Left lobe of liver (tissue), 2 donors: ENCODE results near the gene RNF7. TPM values are rescaled to one million over a fixed set of nuclear protein-coding genes. Genes with fewer than 3 reads are reported as not detected.
"Not testable (repeated sequence)": the region's sequence is repeated elsewhere in the genome, so short reads cannot be mapped to it uniquely, and the experiment has no call there.

ENCODE experiments used
- ATAC-seq: fragments of 200-7000 bp; cut with Tn5 transposase; one replicate; pipeline ENCODE4 v1.9.1; 2020; ENCODE audit warnings: mild to moderate bottlenecking, moderate library complexity
- DNase-seq: peaks from one replicate; pipeline ENCODE4 v3.0.0-alpha.2; 2020; ENCODE audit warnings: low spot score
- total RNA-seq: library from RNA; stranded (reverse); gene quantifications from one replicate; pipeline ENCODE4 v1.2.1, GENCODE V29; 2021
- donor health status: DM: no; HTN: no; CAD: no; lungs with moderate emphysema.
- donor health status: DM: no; HTN: yes; CAD: no.

The RNF7 gene
- 33.0 TPM for total RNA-seq

DNA sequence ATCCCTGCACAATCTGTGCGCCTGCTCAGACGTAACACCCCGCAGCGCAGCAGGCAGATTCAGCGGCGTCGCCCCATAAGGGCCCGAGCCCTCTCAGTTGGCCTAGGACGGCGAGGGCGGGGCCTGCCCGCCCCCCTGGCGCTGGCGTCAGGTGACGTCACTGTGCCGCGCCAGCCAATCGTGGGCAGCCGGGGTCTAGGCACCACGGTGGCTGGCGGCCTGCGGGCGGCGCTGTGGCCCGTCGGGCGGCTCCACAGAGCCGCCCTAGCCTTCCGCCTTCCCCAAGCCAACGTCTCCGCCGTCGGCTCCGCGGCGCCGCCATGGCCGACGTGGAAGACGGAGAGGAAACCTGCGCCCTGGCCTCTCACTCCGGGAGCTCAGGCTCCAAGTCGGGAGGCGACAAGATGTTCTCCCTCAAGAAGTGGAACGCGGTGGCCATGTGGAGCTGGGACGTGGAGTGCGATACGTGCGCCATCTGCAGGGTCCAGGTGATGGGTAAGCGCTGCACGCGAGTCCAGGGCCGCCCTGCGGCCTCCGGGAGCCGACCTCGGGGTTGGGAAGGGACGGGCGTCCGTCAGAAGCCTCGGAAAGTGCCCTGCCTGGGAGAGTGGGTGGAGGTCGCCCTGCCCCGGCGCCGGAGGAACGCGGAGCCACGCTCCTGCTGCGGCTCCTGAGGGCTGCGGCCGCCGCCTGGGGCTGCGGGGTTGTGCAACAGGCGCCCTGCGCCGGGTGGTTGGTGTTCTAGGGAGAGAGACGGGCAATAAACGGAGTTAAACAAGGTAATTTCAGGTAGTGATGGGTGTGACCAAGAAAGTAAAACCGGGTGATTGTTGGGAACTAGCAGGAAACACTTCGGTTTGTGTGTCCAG, at the start of gene RNF7:
Gene RNF7 (plus strand): TSS at position 277 of the 869 bp plus-strand sequence. CDS start 44 bp downstream, at position 321.
- ATAC-seq (peak; percentile 95), DNase-seq (peak; percentile 97)

DNA sequence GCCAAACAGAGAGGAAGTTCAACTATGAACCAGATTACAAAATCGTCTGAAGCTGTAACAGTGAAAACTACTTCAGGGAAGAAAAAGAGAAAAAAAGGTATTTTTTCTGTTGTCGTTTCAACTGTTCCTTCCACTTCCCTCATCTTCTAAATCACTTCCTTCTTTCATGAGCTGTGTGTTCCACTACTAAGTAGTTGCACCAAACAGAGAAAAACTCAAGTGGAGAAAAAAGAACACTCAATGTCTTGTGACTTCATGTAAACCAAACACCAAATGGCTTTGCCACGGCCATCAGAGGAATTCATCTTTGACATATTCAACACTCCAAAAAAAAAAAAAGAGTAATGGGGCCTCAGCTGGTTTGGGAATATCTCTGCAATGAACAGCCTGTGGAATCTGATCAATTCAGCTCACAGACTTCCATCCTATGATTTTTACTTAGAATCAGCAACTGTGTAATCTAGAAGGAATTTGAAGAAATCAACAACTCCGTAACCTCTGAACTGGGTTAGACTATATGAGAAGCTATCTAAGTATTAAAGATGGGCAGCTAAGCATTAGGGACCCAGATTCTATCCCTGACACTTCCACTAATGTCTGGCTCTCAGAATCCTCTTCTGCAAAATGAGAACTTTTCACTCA, 47.5 kb upstream of the RNF7 start:
- ATAC-seq = no peak
- no peak for DNase-seq

DNA sequence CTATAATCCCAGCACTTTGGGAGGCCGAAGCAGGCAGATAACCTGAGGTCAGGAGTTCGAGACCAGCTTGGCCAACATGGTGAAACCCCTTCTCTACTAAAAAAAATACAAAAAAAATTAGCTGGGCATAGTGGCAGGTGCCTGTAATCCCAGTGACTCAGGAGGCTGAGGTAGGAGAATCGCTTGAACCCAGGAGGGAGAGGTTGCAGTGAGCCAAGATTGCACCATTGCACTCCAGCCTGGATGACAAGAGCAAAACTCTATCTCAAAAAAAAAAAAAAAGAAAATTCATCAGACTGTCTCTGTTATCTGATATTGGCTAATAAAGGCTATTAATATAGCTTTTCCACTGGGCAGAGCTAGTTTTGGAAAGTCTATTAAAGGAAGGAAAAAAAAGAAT, 46.6 kb upstream of the RNF7 start:
- not testable (repeated sequence) for ATAC-seq, DNase-seq

DNA sequence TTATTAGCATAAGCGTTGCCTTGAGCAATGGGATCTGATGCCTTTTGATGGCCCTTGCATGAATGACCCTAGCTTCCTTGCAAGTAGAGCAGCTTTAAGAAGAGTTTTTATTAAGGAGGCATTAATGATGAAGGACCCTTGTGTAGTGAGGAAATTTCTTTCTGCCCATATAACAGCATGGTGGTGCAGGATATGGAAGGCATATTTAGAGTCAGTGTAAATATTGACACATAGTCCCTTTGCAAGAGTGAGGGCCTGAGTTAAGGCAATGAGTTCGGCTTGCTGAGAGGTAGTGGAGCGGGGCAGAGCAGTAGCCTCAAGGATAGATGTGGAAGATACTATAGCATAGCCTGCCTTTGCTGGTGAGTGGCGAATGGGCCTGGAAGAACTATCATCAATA, 45.1 kb upstream of the RNF7 start:
- DNase-seq = not testable (repeated sequence)

DNA sequence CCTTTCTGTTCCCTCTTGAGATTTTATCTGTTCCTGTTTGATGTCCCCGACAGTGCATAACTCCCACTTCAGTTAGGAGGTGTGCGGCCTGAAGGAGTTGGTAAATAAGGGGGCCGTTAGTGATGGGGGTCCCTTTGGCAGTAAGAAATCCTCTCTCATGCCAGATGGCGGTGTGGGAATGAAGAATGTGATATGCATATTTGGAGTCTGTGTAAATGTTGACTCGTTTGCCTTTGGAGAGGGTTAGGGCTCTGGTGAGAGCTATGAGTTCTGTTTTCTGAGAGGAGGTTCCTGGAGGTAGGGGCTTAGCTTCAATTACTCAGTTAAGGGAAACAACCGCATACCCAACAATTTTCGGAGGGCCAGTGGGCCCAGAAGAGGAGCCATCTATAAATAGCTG, 38.8 kb upstream of the RNF7 start:
- no peak for ATAC-seq
- DNase-seq = no peak

More for the DNA sequence above, 45.1 kb upstream of the RNF7 start:
- ATAC-seq = not testable (repeated sequence)

DNA sequence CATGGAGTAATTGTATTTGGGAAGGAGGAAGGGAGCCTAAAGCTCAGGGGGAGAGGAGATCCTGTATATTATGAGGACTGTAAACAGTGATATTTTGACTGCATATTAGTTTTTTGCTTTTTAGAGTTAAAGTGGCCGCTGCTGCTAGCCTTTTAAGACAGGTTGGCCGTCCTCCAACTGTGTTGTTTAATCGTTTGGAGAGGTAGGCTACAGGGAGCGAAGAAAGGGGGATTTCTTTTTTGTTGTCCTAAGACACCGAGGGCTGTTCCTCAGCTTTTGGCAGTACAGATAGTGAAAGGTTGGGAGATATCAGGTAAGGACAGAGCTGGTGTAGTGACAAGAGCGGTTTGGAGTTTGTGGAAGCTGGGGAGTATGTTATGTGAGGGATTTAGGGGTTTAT, 38.2 kb upstream of the RNF7 start:
- no peak for ATAC-seq

DNA sequence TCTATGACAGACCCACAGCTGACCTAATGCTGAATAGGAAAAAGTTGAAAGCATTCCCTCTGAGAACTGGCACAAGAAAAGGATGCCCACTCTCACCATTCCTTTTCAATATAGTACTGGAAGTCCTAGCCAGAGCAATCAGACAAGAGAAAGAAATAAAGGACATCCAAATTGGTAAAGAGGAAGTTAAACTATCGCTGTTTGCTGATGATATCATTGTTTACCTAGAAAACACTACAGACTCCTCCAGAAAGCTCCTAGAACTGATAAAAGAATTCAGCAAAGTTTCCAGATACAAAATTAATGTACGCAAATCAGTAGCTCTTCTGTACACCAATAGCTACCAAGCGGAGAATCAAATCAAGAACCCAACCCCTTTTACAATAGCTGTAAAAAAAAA, 34.7 kb upstream of the RNF7 start:
- not testable (repeated sequence) for DNase-seq, ATAC-seq

More for the DNA sequence above, 38.2 kb upstream of the RNF7 start:
- no peak for DNase-seq

DNA sequence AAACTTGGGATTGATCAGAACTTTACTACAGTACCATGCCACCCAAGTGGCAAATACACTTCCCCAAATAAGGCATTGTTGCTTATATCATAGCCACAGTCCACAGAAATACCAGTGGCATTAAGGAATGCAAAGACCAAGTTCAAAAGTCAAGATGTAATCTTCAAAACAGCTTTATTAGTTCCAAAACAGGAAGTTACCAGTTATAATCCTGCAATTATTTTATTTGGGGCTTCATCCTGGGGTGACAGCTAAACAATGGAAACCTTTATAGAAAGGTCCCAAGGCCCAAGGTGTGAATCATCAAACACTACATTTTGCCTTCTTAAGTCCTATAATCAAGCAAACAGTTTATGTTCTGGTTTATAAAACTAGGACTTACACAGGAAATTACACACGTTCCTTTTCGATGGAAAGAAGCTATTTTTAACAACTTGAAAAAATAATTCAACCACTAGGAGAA, 30.3 kb upstream of the RNF7 start:
- no peak for ATAC-seq
- no peak for DNase-seq

DNA sequence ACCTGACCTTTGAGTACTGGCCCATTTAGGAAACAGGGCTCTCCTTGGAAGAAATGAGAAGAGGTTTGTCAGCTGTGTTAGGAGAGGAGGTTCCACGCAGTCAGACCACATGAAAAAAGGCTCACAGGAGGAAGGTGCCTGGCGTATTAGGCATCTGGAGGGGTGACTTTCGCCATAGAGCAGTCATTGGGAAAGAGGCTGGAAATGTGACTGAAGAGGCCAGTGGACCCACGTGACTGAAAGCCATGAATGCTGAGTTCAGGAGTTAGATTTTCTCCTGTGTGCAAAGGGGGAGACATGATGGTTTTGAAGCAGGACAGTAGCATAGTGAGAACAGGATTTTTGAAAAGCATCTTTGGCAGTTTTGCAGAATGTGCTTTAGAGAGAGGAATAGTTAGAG, 29.7 kb upstream of the RNF7 start:
- no peak for ATAC-seq
- no peak for DNase-seq

DNA sequence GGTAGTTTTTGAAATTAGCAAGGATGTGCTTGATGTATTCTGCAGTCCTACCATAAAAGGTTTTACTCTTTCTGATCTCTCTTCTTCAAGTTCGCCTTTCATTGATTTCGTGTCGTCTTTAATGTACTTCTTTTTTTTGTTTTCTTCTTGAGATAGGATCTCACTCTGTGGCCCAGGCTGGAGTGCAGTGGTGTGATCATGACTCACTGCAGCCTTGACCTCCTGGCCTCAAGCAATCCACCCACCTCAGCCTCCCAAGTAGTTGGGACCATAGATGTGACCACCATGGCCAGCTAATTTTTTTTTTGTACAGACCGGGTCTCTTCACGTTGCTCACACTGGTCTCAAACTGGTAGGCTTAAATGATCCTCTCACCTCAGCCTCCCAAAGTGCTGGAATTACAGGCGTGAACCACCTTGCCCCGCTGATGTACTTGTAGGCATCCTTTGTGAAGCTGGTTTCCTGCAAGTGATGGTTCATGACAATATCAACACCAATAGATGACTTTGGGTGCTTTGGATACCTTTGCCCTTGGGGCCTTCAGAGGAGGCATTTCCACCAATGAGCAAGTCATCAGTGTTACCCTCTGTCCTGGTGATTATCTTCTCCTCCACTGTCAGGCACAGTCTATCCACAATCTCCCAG, 28.9 kb upstream of the RNF7 start:
- no peak for ATAC-seq
- DNase-seq = no peak

DNA sequence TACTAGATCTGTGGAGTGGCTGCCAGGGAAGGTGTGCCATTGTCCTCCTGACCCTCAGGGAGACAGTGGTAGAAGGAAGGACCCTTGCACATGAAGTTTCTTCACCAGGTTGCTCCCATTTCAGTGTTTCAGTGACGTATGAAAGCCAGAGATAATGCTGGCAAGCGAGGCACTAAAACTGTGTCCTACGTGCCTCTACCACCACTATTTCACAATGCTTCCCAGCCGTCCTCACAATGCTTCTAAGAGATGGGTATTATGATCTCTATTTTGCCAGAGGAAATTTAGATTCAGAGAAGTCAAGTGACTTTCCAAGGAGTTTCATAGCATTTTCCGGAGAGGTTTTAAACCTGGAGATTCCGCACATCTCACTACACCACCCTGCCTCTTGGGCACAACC, 28.0 kb upstream of the RNF7 start:
- ATAC-seq (no peak), DNase-seq (no peak)

DNA sequence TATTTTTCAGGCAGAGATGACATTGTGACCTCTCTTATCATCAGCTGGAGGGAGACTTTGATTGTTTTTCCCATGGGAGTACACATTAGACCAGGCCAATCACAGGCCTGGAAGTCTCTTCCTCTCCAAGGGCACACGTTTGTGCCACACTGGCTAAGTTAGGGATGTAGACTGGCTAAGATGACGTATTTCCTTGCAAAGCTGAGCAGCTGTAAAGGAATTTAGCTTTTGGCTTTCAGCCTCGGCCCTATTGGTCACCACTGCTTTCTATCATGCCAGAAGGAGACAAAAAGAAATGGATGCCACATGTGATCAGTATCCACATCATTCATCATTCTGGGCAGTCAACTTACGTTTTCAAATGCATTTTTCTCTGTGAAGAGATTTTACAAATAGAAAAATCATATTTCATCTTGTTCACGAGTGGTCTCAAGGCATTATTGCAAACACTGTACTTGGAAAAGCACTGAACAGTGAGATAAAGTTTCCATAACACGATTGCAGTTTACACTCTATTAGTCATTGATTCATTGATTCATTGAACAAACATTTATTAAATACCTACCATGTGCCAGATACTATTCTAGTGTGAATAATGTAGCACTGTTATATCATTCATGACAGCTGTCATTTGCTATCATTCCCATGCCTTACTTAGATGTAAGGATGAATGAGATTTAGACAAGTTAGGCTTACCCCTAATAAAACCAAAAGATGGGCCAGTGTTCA, 27.0 kb upstream of the RNF7 start:
- ATAC-seq (no peak), DNase-seq (no peak)

DNA sequence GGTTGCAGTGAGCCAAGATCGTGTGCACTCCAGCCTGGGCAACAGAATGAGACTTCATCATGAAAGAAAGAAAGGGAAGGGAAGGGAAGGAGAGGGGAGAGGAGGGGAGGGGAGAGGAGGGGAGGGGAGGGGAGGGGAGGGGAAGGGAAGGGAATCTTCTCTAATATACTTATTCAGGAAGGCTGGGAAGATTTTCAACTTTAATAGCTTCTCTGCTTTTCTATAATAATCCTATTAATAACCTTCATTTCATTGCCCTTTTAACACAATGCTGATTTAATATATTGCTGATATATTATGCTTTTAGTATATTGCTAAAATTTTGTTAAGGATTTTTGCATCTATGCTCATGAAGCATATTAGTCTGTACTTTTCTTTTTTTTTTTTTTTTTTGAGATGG, 23.4 kb upstream of the RNF7 start:
- DNase-seq = no peak
- ATAC-seq = no peak

DNA sequence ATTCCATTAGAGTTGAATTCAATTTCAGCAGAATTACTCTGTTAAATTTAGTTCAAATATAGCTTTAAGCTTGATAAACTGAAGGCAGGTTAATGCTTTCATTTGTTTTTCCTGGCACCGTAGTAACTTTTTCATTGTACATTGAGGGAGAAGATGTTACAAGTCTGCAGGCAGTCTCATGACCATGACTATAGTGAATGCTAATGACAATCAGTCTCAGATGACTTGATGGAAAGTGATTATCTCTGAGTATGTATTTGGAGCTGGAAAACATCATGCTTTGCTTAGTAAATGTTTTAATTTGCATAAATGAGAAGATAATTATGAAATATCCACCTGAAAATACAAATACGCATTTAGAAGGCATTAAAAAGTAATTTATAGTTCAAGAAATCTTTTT, 16.0 kb upstream of the RNF7 start:
- DNase-seq = no peak
- ATAC-seq = no peak

DNA sequence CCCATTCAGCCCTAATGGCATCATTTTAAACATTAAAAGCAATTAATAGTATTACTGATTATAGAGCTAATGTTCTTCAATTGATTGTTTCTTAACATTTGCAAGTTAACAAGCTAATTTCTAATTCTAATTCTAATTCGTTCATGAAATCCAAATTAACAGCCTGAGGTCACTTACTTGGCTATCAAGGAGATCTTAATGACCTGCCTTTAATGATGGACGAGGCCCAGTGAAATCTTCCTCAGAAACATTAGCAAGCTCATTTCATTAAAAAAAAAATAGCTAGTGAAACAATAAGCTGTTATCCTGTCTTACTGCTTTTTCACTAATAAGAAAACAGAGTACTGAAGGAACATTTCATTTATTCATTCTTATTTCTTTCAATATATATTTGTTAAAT, 15.4 kb upstream of the RNF7 start:
- ATAC-seq = no peak
- no peak for DNase-seq

DNA sequence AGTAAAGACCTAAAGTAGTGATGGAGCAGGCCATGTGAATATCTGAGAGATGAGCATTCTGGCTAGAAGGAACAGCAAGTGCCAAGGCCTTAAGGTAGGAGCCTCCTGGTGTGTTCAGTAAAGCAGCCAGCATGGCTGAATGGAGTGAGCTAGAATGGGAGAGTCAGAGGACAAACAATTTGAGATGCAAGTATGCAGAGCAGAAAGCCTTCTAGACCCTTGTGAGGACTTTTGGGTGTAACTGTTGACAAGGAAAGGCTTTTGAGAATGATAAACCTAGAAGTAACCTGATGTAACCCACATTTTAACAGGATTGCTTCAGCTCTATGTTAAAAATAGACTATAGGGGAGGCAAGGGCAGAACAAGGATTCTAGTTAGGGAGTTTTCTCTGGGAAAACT, 14.8 kb upstream of the RNF7 start:
- DNase-seq (no peak), ATAC-seq (no peak)

DNA sequence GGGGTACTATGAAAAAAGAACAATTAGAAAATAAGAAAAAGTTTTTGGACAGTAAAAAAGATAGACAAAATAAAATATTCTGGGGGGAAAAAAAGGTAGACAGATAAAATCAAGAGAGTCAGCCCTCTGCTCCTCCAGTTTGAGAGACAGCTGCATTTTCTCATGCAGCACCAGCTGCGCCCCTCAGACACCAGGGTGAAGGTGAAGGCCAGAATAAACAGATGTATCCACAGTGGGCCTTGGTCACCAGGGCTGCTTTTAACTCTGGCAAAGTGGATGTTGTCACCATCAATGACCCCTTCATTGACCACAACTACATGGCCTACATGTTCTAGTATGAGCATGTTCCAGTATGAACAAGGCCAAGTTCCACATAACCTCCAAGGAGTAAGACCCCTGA, 13.9 kb upstream of the RNF7 start:
- ATAC-seq = no peak
- DNase-seq = no peak

DNA sequence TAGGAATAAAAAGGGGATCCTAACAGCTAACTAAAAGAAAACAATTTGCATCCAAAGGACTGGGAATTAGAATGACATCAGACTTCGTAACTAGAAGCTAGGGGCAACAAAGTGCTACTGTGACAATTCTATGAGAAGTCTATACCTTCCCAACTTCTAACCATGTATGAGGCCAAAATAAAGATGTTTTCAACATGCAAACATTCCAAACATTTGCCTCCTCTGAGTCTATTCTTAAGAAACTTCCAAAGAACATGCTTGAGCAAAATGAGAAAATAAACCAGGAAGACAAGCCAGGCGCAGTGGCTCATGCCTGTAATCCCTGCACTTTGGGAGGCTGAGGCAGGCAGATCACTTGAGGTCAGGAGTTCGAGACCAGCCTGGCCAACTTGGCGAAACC, 13.1 kb upstream of the RNF7 start:
- no peak for ATAC-seq
- no peak for DNase-seq

DNA sequence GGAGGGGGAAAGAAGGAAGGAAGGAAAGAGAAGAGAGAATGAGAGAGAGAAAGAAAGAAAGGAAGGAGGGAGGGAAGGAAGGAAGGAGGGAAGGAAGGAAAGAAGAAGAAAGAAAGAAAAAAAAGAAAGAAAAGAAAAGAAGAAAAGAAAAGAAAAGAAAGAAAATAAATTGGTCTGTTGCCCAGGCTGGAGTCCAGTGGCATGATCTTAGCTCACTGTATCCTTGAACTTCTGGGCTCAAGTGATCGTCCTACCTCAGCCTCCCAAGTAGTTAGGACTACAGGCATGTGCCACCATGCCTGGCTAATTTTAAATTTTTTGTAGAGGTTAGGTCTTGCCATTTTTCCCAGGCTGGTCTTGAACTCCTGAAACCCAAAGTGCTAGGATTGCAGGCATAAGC, 11.6 kb upstream of the RNF7 start:
- ATAC-seq (no peak), DNase-seq (no peak)

DNA sequence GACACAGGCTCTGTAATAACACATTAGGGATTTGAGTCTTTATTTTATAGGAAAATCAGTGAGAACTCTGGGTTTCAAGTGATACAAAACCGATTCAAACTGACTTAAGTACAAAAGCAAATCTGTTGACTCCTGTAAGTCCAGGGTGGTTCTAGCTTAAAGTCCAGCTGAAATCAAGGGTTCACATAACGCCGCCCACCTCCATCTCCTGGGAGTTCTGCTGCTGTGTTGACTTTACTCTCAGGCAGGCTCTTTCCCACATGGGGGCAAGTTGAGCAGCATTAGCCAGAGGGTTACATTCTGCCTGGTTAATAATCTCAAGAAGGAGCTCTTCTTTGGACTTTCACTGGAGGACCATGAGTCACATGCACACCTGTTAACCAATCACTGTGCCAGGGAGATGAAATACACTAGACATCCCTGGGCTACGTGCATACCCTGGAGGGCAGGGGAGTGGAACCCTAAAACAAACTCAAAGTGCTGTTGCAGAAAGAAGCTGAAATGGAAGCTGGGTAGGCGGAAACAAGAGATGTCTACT, 9.7 kb upstream of the RNF7 start:
- no peak for DNase-seq
- no peak for ATAC-seq

DNA sequence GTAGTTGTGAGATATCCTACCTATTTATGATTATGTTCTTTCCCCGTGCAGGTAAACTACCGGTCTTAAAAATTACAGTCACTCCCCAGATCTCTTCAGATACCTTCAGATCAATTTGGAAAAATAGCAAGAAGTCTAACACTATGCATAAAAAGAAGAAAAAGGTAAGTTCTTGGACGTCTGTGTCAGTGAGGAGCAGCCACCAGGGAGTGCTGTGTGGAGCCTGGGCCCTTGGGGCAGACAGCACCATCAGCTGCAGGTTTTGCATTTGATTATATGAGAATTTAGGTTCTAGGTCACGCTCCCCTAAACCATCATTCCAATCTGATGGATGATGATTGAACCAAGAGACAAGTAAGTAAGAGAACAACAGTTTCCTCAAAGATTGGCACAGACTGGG, 8.9 kb upstream of the RNF7 start:
- no peak for DNase-seq
- ATAC-seq = no peak
